Neural crest cell (in vitro differentiated cells): ENCODE measurements around the gene ZHX3. TPM values are rescaled to one million over a fixed set of nuclear protein-coding genes. Genes with fewer than 3 reads are reported as not detected.

ENCODE experiments used
- DNase-seq: peaks from one replicate; pipeline ENCODE4 v3.0.0; 2021; ENCODE audit warnings: low read depth, mixed read lengths, low spot score
- H3K27ac Mint-ChIP-seq: one replicate; pipeline ENCODE4 v1.8.0; 2021; ENCODE audit warnings: mild to moderate bottlenecking, mixed read lengths; ENCODE audit not compliant: unreplicated experiment
- H3K27me3 Mint-ChIP-seq: 2 replicates; pipeline ENCODE4 v1.8.0; 2021; ENCODE audit warnings: low read depth, mild to moderate bottlenecking, mixed read lengths
- H3K36me3 Mint-ChIP-seq: 2 replicates; pipeline ENCODE4 v1.8.0; 2021; ENCODE audit warnings: low read depth, mild to moderate bottlenecking, mixed read lengths
- H3K4me1 Mint-ChIP-seq: 2 replicates; pipeline ENCODE4 v1.8.0; 2021; ENCODE audit warnings: mixed read lengths
- H3K4me3 Mint-ChIP-seq: one replicate; pipeline ENCODE4 v1.8.0; 2021; ENCODE audit warnings: mild to moderate bottlenecking, mixed read lengths
- H3K9me3 Mint-ChIP-seq: 2 replicates; pipeline ENCODE4 v1.8.0; 2021; ENCODE audit warnings: mixed read lengths
- total RNA-seq: library from RNA; stranded (reverse); gene quantifications from 2 replicates; pipeline ENCODE4 v1.2.1, GENCODE V29; 2021
- TF ChIP-seq, protein P1 (sequence below): fragments of 200-600 bp; sonication (generic); conservative IDR thresholded peaks from 2 replicates; pipeline ENCODE4 v1.5.0; 2021; ENCODE audit warnings: antibody characterized with exemption, mild to moderate bottlenecking

The ZHX3 gene
- total RNA-seq, 1 donor from 2014 or later = 13.0 TPM

DNA sequence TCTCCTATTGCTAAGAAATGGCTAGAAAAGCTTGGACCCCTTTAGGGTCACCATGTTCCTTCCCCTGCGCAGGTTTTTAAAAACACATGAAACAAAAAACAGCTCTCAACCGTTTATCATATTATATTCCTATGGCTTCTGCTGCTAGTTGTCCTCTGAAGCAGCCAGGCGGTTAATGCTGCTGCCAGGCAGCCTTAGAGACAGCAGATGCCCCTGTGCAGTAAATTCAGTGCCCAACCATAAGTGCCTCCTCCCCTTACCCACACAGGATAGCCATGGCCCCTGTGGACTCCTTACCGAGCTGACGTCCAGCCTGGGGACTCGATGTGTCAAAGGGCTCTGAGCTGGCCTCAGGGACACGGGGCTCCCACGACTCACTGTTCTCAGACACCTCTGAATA is 115.8 kb downstream of the ZHX3 start:
- H3K27me3 Mint-ChIP-seq = no peaks in the 10 kb centered on the region
- TF ChIP-seq, protein P1, sequence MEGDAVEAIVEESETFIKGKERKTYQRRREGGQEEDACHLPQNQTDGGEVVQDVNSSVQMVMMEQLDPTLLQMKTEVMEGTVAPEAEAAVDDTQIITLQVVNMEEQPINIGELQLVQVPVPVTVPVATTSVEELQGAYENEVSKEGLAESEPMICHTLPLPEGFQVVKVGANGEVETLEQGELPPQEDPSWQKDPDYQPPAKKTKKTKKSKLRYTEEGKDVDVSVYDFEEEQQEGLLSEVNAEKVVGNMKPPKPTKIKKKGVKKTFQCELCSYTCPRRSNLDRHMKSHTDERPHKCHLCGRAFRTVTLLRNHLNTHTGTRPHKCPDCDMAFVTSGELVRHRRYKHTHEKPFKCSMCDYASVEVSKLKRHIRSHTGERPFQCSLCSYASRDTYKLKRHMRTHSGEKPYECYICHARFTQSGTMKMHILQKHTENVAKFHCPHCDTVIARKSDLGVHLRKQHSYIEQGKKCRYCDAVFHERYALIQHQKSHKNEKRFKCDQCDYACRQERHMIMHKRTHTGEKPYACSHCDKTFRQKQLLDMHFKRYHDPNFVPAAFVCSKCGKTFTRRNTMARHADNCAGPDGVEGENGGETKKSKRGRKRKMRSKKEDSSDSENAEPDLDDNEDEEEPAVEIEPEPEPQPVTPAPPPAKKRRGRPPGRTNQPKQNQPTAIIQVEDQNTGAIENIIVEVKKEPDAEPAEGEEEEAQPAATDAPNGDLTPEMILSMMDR = no peak
- H3K27ac Mint-ChIP-seq = no peak overlapping the region
- H3K4me1 Mint-ChIP-seq = no peaks in the 10 kb centered on the region
- DNase-seq = no peak
- H3K4me3 Mint-ChIP-seq = no peak overlapping the region
- H3K9me3 Mint-ChIP-seq = peaks cover 19% of the 10 kb centered on the region
- peaks cover 58% of the 10 kb centered on the region for H3K36me3 Mint-ChIP-seq

DNA sequence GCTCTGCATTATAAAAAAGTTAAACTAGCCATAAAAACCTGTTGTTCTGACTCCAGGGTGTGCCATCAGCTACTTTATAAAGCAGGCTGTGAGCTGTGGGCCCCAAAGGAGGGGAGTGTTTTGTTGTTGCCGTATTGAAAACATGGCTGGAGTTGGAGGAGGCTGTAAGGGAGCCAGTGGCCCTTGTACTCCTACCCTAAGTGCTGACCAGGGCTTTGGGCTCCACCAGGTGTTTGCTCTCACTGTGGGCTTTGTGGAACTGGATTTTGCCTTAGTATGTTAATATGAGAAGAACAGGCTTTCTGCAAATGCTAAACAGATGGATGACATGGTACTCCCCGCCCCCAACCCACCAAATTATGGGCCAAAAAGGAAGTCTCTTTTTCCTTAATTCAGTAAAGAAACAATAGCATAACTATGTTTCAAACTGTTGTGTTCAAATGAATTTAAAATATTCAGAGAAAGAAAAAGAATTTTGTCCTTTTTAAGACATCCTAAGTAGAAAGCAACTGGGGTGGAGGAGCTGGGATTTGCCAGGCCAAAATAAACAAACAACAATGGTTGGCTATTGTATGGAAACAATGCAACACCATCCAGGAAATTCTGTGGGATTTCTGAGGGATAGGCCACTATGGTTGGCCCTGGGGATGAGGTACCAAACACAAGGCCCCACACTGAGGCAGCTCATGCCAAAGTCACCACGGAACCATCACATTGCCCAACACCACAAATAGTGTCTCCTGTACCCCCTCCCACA is 116.9 kb downstream of the ZHX3 start:
- TF ChIP-seq, protein P1 = no peak
- Mint-ChIP-seq H3K9me3 (peaks cover 19% of the 10 kb centered on the region), H3K36me3 (peaks cover 55% of the 10 kb centered on the region), H3K27me3 (no peaks in the 10 kb centered on the region), H3K4me3 (no peak overlapping the region), H3K27ac (no peak overlapping the region), H3K4me1 (no peaks in the 10 kb centered on the region)
- no peak for DNase-seq

DNA sequence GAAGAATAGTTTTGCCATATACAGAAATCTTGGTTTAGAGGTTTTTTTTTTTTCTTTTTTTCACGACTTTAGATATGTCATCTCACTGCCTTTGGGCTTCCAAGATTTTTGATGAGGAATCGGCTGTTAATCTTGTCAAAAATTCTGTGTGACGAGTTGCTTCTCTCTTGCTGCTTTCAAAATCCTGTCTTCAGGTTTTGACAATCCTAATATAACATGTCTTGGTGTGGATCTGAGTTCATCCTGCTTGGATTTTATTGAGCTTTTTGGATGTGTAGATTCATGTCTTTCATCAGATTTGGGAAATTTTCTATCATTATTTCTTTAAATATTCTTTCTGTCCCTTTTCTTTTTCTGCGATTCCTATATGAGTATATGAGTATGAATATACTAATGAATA is 119.1 kb downstream of the ZHX3 start:
- Mint-ChIP-seq H3K4me3 (no peak overlapping the region), H3K27ac (no peak overlapping the region), H3K4me1 (no peaks in the 10 kb centered on the region), H3K9me3 (peaks cover 19% of the 10 kb centered on the region), H3K27me3 (no peaks in the 10 kb centered on the region), H3K36me3 (peaks cover 44% of the 10 kb centered on the region)
- no peak for DNase-seq
- TF ChIP-seq, protein P1 = no peak

DNA sequence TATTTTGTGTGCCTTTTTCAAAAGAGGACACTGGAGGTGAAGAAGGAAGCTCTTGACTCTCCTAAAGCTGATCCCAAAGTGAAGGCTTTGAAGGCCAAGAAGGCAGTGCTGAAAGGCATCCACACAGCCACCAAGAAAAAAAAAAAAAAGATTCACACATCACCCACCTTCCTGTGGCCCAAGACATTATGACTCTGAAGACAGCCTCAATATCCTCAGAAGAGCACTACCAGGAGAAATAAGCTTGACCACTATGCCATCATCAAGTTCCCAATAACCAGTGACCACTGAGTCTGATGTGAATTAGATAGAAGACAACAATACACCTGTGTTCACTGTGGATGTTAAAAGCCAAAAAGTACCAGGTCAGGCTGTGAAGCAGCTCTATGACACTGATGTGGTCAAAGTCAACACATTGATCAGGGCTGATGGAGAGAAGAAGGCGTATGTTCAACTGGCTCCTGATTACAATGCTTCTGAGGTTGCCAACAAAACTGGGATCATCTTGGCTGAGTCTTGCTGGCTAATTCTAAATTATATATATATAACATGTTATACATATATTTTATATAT is 120.8 kb downstream of the ZHX3 start:
- DNase-seq = no peak
- H3K9me3 Mint-ChIP-seq = peaks cover 18% of the 10 kb centered on the region
- TF ChIP-seq, protein P1 = no peak
- no peaks in the 10 kb centered on the region for H3K27me3 Mint-ChIP-seq
- no peak overlapping the region for H3K4me3 Mint-ChIP-seq
- peaks cover 39% of the 10 kb centered on the region for H3K36me3 Mint-ChIP-seq
- no peaks in the 10 kb centered on the region for H3K4me1 Mint-ChIP-seq
- no peak overlapping the region for H3K27ac Mint-ChIP-seq

DNA sequence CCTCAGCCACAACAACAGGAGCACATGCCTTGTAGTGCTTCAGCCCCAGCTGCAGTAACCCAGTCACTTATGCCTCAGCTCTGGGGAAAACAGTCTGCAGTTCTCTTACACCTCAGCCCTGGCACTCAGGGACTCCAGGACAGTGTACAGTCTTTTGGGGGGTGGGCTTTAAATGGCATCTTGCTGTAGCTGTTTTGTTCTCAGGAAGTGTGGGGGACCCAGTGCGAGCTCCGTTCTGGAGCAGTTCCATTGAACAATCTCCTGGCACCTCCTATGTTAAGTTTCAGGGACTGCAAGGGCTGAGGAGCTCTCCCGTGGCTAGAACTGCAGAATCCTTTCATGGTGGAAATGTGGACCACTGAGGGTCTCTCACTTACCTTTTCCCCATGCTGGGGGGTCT is 125.0 kb downstream of the ZHX3 start:
- H3K4me3 Mint-ChIP-seq = no peak overlapping the region
- peaks cover 29% of the 10 kb centered on the region for H3K9me3 Mint-ChIP-seq
- H3K36me3 Mint-ChIP-seq = peaks cover 48% of the 10 kb centered on the region

More for the DNA sequence above, 125.0 kb downstream of the ZHX3 start:
- no peaks in the 10 kb centered on the region for H3K4me1 Mint-ChIP-seq
- no peaks in the 10 kb centered on the region for H3K27me3 Mint-ChIP-seq
- DNase-seq = no peak
- no peak overlapping the region for H3K27ac Mint-ChIP-seq
- TF ChIP-seq, protein P1 = no peak
